H9 (cell line): Measurements from ENCODE around the gene PIBF1. TPM values are rescaled to one million over a fixed set of nuclear protein-coding genes. Genes with fewer than 3 reads are reported as not detected.

Experiments used
- DNase-seq: peaks from one replicate; pipeline ENCODE4 v3.0.0-alpha.2; 2017
- H2AFZ ChIP-seq: one replicate; pipeline ENCODE4 v1.6.1; 2013; ENCODE audit warnings: mild to moderate bottlenecking, low read length, control low read depth, moderate library complexity
- H2AK5ac ChIP-seq: 2 replicates; pipeline ENCODE4 v1.6.1; 2013; ENCODE audit warnings: low read length, control low read depth, mixed read lengths; ENCODE audit not compliant: insufficient read length
- H2BK120ac ChIP-seq: one replicate; pipeline ENCODE4 v1.6.1; 2013; ENCODE audit warnings: low read depth, mild to moderate bottlenecking, low read length, control low read depth, inconsistent platforms; ENCODE audit not compliant: poor library complexity, severe bottlenecking
- H2BK12ac ChIP-seq: 2 replicates; pipeline ENCODE4 v1.6.1; 2013; ENCODE audit warnings: low read length, control low read depth, mixed read lengths, low read depth; ENCODE audit not compliant: insufficient read length
- H2BK15ac ChIP-seq: 2 replicates; pipeline ENCODE4 v1.6.1; 2013; ENCODE audit warnings: low read depth, low read length, control low read depth
- H2BK20ac ChIP-seq: one replicate; pipeline ENCODE4 v1.6.1; 2013; ENCODE audit warnings: low read depth, mild to moderate bottlenecking, low read length, control low read depth, inconsistent platforms; ENCODE audit not compliant: poor library complexity, severe bottlenecking
- H2BK5ac ChIP-seq: 2 replicates; pipeline ENCODE4 v1.6.1; 2013; ENCODE audit warnings: low read length, control low read depth, mixed read lengths; ENCODE audit not compliant: insufficient read length
- H3K14ac ChIP-seq: 2 replicates; pipeline ENCODE4 v1.6.1; 2013; ENCODE audit warnings: low read length, control low read depth; ENCODE audit not compliant: insufficient read depth
- H3K18ac ChIP-seq: 2 replicates; pipeline ENCODE4 v1.6.1; 2013; ENCODE audit warnings: low read depth, mild to moderate bottlenecking, mixed read lengths, low read length, control low read depth; ENCODE audit not compliant: insufficient read length
- H3K23ac ChIP-seq: 2 replicates; pipeline ENCODE4 v1.6.1; 2013; ENCODE audit warnings: low read length, control low read depth, mixed read lengths, low read depth; ENCODE audit not compliant: insufficient read length
- H3K23me2 ChIP-seq: 2 replicates; pipeline ENCODE4 v1.6.1; 2013; ENCODE audit warnings: low read depth, mild to moderate bottlenecking, mixed read lengths, low read length, control low read depth; ENCODE audit not compliant: insufficient read length, poor library complexity, severe bottlenecking
- H3K27ac ChIP-seq: 2 replicates; pipeline ENCODE4 v1.5.1; 2013; ENCODE audit warnings: low read length, control low read depth, mixed read lengths, low read depth; ENCODE audit not compliant: insufficient read length
- H3K27me3 ChIP-seq: 2 replicates; pipeline ENCODE4 v1.6.1; 2013; ENCODE audit warnings: low read length, control low read depth, inconsistent platforms; ENCODE audit not compliant: insufficient read depth
- H3K4ac ChIP-seq: 2 replicates; pipeline ENCODE4 v1.6.1; 2013; ENCODE audit warnings: low read depth, mild to moderate bottlenecking, control low read depth, inconsistent platforms, low read length, moderate library complexity
- H3K4me1 ChIP-seq: 2 replicates; pipeline ENCODE4 v1.6.1; 2013; ENCODE audit warnings: low read length, control low read depth, inconsistent platforms; ENCODE audit not compliant: insufficient read depth
- H3K4me2 ChIP-seq: 2 replicates; pipeline ENCODE4 v1.6.1; 2013; ENCODE audit warnings: low read length, control low read depth, mixed read lengths; ENCODE audit not compliant: insufficient read length, insufficient read depth
- H3K56ac ChIP-seq: 2 replicates; pipeline ENCODE4 v1.6.1; 2013; ENCODE audit warnings: low read depth, mild to moderate bottlenecking, mixed read lengths, low read length, control low read depth; ENCODE audit not compliant: insufficient read length
- H3K79me1 ChIP-seq: 2 replicates; pipeline ENCODE4 v1.6.1; 2013; ENCODE audit warnings: low read depth, mild to moderate bottlenecking, moderate library complexity, low read length, control low read depth, inconsistent platforms; ENCODE audit not compliant: insufficient read depth, poor library complexity, severe bottlenecking
- H3K79me2 ChIP-seq: 2 replicates; pipeline ENCODE4 v1.6.1; 2013; ENCODE audit warnings: low read length, control low read depth, inconsistent platforms; ENCODE audit not compliant: insufficient read depth
- H3K9ac ChIP-seq: 2 replicates; pipeline ENCODE4 v1.6.1; 2013; ENCODE audit warnings: low read length, control low read depth, mixed read lengths; ENCODE audit not compliant: insufficient read length; ENCODE audit errors: extremely low read depth
- H3K9me3 ChIP-seq: one replicate; pipeline ENCODE4 v1.6.1; 2013; ENCODE audit warnings: low read depth, low read length, inconsistent platforms; ENCODE audit not compliant: control insufficient read depth
- H3T11ph ChIP-seq: one replicate; pipeline ENCODE4 v1.6.1; 2013; ENCODE audit warnings: mild to moderate bottlenecking, low read length, control low read depth, inconsistent platforms
- H4K20me1 ChIP-seq: one replicate; pipeline ENCODE4 v1.6.1; 2013; ENCODE audit not compliant: control insufficient read depth, insufficient read length, insufficient read depth
- H4K5ac ChIP-seq: 2 replicates; pipeline ENCODE4 v1.6.1; 2013; ENCODE audit warnings: low read depth, mild to moderate bottlenecking, mixed read lengths, low read length, control low read depth; ENCODE audit not compliant: insufficient read length
- H4K8ac ChIP-seq: replicated peaks from 2 replicates; pipeline ENCODE4 v1.6.1; 2013; ENCODE audit warnings: low read length, control low read depth, mixed read lengths, low read depth; ENCODE audit not compliant: insufficient read length
- H4K91ac ChIP-seq: 2 replicates; pipeline ENCODE4 v1.6.1; 2013; ENCODE audit warnings: low read depth, mild to moderate bottlenecking, moderate library complexity, mixed read lengths, low read length, control low read depth; ENCODE audit not compliant: insufficient read length
- H3K27ac Mint-ChIP-seq, 3 experiments: 2 replicates in 2 of 3; 3 replicates in 1 of 3; pipeline ENCODE4 v1.8.0; 2020 to 2021; ENCODE audit warnings: mixed read lengths in 3 of 3, mild to moderate bottlenecking in 1 of 3, moderate library complexity in 1 of 3
- H3K27me3 Mint-ChIP-seq: 2 replicates; pipeline ENCODE4 v1.8.0; 2021; ENCODE audit warnings: low read depth, mild to moderate bottlenecking, moderate library complexity, mixed read lengths
- H3K36me3 Mint-ChIP-seq, 3 experiments: 2 replicates in 2 of 3; 3 replicates in 1 of 3; pipeline ENCODE4 v1.8.0; 2020 to 2021; ENCODE audit warnings: low read depth in 3 of 3, mixed read lengths in 3 of 3; ENCODE audit not compliant: insufficient read depth in 1 of 3
- H3K4me1 Mint-ChIP-seq, 2 experiments: 2 replicates each; pipeline ENCODE4 v1.8.0; 2020; ENCODE audit warnings: mixed read lengths in 2 of 2
- H3K4me3 Mint-ChIP-seq, 2 experiments: 2 replicates in 1 of 2; 3 replicates in 1 of 2; pipeline ENCODE4 v1.8.0; 2020 to 2021; ENCODE audit warnings: mild to moderate bottlenecking in 2 of 2, mixed read lengths in 2 of 2, moderate library complexity in 1 of 2
- H3K9me3 Mint-ChIP-seq, 2 experiments: 2 replicates in 1 of 2; 3 replicates in 1 of 2; pipeline ENCODE4 v1.8.0; 2020; ENCODE audit warnings: mild to moderate bottlenecking in 2 of 2, mixed read lengths in 2 of 2, moderate library complexity in 1 of 2
- WGBS: extraction: QIAGEN DNeasy Blood & Tissue Kit; methylation state at CpG from one replicate; pipeline ENCODE4 v1.1.7; 2013; ENCODE audit warnings: missing lambda C conversion rate, low lambda C conversion rate, mixed read lengths; ENCODE audit not compliant: insufficient read length; ENCODE audit errors: extremely low coverage; 5-methylcytosine and 5-hydroxymethylcytosine counted together
- total RNA-seq: library from RNA; stranded (reverse); gene quantifications from 2 replicates; pipeline ENCODE4 v1.2.1, GENCODE V29; 2021
- TF ChIP-seq, protein P1 (sequence below): fragments of 200-600 bp; sonication (generic); conservative IDR thresholded peaks from 3 replicates; pipeline ENCODE4 v1.8.0; 2021; ENCODE audit warnings: antibody characterized with exemption, mild to moderate bottlenecking

Gene PIBF1
- total RNA-seq, 1 experiment from 2014 or later: 12.7 TPM

- no peak overlapping the region for H2AFZ ChIP-seq
- H3K27ac ChIP-seq: no peak overlapping the region
- H3K56ac ChIP-seq: no peak overlapping the region
- H4K5ac ChIP-seq: no peak overlapping the region
- no peak overlapping the region for H4K91ac ChIP-seq
- H3K23me2 ChIP-seq: no peaks in the 10 kb centered on the region
- Mint-ChIP-seq H3K4me1 (no peaks in the 10 kb centered on the region), H3K4me3 (no peak overlapping the region), H3K36me3 (no peaks in the 10 kb centered on the region), H3K27me3 (no peaks in the 10 kb centered on the region), H3K27ac (0 out of 7 replicates have a peak overlapping the region, but pooled peaks of 1 of the 3 experiments have one; percentile 21), H3K9me3 (no peaks in the 10 kb centered on the region)
- TF ChIP-seq, protein P1, sequence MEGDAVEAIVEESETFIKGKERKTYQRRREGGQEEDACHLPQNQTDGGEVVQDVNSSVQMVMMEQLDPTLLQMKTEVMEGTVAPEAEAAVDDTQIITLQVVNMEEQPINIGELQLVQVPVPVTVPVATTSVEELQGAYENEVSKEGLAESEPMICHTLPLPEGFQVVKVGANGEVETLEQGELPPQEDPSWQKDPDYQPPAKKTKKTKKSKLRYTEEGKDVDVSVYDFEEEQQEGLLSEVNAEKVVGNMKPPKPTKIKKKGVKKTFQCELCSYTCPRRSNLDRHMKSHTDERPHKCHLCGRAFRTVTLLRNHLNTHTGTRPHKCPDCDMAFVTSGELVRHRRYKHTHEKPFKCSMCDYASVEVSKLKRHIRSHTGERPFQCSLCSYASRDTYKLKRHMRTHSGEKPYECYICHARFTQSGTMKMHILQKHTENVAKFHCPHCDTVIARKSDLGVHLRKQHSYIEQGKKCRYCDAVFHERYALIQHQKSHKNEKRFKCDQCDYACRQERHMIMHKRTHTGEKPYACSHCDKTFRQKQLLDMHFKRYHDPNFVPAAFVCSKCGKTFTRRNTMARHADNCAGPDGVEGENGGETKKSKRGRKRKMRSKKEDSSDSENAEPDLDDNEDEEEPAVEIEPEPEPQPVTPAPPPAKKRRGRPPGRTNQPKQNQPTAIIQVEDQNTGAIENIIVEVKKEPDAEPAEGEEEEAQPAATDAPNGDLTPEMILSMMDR: no peak
- H3K4me1 ChIP-seq: no peaks in the 10 kb centered on the region
- H4K8ac ChIP-seq: no peak overlapping the region
- H3T11ph ChIP-seq: no peak overlapping the region
- H2AK5ac ChIP-seq: no peak overlapping the region
- H3K9ac ChIP-seq: no peak overlapping the region
- no peaks in the 10 kb centered on the region for H3K79me2 ChIP-seq
- no peak overlapping the region for H2BK20ac ChIP-seq
- no peak overlapping the region for H2BK5ac ChIP-seq
- no peak overlapping the region for H3K23ac ChIP-seq
- no CpG with 5 or more reads among the region's 1 CpG for WGBS
- H3K79me1 ChIP-seq: no peaks in the 10 kb centered on the region
- H3K9me3 ChIP-seq: no peaks in the 10 kb centered on the region
- no peaks in the 10 kb centered on the region for H3K27me3 ChIP-seq
- no peak overlapping the region for H2BK12ac ChIP-seq
- H3K4me2 ChIP-seq: no peak overlapping the region
- H3K18ac ChIP-seq: no peak overlapping the region
- H2BK15ac ChIP-seq: no peak overlapping the region
- no peaks in the 10 kb centered on the region for H4K20me1 ChIP-seq
- no peak overlapping the region for H3K4ac ChIP-seq
- no peak for DNase-seq
- no peak overlapping the region for H3K14ac ChIP-seq
- H2BK120ac ChIP-seq: no peak overlapping the region
Measured at GRCh38 chr13:72986197-72986596, 204.3 kb downstream of the PIBF1 start.
